NCI-H128 (cell line): ENCODE measurements around the gene GINS1.

ENCODE experiments used
- DNase-seq: peaks from one replicate; lab custom pipeline; 2025; ENCODE audit not compliant: unreplicated experiment; lab: John Stamatoyannopoulos, UW

GINS1 gene

DNA sequence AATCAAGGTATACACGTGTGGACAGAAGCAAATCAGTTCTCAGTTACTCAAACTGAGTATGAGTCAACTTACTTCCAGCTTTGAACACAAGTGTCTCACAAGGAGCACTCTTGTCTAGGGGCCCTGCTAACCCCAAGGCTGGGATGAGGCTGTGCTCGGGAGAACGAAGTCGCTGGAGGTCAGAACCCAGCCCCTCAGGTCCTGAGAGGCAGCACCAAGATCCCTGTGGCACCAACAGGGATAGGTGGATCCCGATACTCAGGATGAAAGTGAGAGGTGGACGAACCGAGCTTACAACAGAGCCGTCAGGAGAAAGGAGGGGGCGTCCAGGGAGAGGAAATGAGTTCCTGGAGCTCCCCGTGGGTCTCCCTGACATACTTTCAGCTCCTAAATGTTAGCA, 85.7 kb downstream of the GINS1 start:
- no peak for DNase-seq

DNA sequence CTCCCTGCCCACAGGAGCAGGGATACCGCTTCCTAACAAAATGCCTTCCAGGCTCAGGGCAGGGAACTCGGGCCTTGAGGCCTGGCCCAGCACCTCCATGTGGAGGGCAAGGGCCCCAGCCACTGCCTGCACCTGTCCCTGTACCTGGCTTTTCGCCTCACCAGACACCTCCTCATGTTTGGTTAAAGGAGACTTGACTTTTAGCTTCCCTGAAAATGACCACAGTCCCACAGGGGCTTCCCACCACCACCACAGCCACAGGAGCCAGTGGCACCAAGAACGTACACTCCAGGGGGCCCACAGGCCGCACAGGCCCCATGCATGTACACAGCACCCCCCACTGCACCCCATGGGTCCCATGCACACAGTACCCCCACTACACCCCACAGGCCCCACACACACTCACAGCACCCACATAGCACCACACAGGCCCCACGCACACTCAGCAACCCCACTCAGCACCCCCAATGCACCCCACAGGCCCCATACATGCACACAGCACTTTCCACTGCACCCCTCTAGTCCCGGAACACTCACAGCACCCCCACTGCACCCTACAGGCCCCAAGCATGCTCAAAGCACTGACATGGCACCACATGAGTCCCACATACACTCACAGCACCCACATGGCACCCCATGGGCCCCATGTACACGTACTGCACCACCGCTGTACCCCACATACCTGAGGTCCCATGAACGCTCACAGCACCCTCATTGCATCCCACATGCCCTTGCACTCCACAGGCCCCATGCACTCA, 86.5 kb downstream of the GINS1 start:
- DNase-seq: no peak

DNA sequence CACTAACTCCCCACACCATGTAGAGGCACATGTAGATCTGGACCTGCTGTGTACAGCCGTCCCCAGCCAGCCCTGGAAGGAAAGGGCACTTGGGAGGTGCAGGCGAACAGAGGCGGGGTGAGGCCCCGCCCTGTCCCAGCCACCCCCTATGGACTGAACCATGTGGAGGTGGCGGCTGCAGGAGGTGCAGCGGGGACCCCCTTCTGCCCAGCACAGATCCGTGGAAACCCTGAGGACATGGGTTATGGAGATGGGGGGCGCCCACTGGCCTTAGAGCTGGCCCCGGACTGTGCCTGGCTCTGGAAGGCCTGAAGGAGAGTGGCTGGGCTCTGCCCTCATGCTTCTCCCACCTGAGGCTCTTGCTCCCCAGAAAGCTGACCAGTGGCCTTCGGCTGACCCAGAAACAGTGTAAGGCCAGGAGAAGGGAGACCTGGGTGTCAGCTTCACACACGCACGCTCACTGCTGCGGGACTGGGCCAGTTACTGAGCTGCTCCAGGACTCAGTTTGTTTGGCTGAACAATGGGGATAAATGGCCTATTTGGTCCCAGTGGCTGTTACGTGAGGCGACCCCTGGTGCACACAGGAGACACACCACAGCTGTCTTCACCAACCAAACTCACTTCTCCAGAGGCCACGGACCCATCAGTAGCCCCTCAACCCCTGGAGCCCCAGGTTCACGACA, 87.2 kb downstream of the GINS1 start:
- DNase-seq: no peak

DNA sequence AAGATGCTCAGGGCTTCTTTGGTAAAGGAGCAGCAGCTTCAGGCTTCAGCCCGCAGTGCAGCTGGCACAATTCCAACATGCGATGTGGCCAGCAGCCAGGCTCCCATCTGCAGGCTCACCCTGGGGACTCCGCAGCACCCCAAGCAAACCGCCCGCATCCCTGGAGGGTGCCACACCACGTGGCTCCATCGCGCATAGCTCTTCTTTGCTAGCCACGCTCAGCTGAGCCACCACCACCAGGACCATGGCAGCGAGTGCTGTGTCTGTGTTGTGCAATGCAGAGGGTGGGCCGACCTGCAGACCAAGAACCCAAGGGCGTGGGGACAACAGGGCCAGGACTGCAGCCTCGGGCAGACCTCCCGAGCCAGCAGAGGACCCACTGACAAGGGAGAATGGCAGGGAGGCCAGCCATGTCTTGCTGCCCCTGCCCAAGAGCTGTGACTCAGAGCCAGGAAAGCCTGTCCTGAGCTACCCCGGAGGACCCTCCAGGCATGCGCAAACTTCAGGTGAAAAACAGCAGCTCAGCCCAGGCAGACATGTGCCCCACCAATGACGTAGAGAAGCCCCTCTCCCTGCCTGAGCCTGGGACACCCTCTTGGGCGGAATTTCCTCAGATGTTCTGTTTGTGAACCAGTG, 87.8 kb downstream of the GINS1 start:
- DNase-seq: no peak

DNA sequence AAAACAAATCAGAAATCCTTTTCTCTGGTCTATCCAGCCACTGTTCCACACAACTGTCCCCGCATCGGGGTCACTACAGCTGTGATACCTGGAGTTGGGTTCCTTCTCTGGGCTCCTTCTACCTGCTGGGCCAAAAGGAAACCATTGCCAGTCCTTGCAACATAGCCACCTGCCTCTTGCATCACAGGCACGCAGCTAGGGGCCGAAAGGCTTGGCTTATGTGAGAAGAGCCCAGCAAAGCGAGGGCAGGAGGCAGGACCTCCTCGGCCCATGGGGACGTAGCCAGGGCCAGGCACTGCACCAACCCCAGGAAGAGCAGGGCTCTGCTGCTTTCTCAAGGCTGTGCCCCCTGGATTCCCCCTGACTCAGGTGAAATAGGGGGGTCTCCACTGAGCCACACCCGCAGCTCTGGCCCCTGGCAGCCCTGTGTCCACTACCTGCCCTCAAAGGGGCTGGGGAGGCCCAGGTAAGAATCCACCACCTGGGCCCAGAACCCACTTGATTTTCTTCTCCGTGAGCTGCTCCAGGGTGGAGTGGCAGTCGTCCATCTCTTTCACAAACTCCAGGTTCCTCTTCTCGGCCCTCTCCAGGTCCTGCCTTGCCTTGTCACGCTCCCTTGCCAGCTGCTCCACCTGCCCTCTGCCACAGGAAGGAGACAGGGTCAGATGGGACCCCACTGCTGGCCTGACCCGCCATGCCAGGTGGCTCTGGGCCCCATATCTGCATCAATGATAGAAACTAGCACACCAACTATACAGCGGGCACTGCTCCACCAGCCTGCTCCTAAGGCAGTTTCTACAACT, 88.9 kb downstream of the GINS1 start:
- no peak for DNase-seq

DNA sequence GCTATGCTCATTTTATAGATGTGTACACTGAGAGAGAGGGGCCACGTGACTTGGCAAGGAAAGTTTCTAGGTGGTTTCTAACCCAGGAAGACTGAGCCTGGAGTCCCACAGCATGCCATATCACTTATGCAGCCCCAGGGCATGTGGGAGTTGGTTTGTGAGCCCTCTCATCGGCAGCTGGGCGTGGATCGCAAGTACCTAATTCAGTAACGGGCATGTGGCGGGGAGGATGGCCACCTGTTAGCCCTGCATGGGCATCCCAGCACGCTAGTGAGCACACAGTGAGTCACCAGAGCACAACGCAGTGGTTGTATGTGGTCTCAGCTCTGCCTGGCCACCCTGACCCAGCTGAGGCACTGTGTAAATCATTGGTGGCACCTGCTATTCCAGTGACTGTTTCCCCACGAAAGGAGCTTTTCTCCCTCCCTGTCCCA, 89.5 kb downstream of the GINS1 start:
- DNase-seq: no peak

DNA sequence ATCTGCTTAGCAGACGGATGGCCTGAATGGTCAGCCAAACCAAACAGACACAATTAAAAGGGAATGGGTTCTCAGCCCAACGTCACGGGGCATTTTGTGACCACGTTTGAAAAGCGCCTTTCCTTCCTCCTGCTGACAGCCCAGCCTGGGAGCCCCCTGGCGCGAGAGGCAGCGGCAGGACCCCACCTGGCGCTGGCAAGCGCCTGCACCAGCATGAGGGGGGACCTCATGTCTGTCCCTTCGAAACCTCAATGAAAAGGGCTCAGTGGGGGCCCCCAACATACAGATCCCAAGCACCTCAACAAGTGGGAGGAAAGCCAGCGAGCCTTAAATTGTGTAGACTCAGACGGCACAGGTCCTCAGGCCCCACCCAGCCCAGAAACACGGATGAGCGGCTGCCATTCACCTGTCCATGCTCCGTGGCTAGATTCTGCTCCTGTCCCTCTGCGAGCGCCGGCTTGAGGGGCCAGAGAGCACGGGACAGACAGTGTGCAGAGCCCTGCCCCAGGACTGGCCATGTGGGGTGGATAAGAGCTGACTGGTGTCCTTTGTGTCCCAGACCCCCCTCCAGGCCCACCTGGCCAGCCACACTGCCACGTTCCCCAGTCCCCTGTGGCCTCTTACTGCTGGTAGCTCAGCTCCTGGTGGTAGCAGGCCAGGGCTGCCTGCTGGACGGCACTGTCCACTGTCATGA, 90.3 kb downstream of the GINS1 start:
- DNase-seq: no peak
